DOHH2 (cell line): ENCODE data around the gene CCDC154.

ENCODE experiments used
- EZH2phosphoT487 ChIP-seq: fragments of 200-600 bp; sonication (generic); IDR thresholded peaks from 2 replicates; pipeline ENCODE4 v1.6.1; 2017; ENCODE audit warnings: borderline replicate concordance, mild to moderate bottlenecking, antibody characterized with exemption, low read length, moderate library complexity, mixed read lengths
- TF ChIP-seq, protein P1 (sequence below): fragments of 200-600 bp; sonication (generic); IDR thresholded peaks from one replicate; pipeline ENCODE4 v1.5.1; 2014; ENCODE audit warnings: antibody characterized with exemption, mild to moderate bottlenecking, low read depth, low read length; ENCODE audit not compliant: poor library complexity, severe bottlenecking

DNA sequence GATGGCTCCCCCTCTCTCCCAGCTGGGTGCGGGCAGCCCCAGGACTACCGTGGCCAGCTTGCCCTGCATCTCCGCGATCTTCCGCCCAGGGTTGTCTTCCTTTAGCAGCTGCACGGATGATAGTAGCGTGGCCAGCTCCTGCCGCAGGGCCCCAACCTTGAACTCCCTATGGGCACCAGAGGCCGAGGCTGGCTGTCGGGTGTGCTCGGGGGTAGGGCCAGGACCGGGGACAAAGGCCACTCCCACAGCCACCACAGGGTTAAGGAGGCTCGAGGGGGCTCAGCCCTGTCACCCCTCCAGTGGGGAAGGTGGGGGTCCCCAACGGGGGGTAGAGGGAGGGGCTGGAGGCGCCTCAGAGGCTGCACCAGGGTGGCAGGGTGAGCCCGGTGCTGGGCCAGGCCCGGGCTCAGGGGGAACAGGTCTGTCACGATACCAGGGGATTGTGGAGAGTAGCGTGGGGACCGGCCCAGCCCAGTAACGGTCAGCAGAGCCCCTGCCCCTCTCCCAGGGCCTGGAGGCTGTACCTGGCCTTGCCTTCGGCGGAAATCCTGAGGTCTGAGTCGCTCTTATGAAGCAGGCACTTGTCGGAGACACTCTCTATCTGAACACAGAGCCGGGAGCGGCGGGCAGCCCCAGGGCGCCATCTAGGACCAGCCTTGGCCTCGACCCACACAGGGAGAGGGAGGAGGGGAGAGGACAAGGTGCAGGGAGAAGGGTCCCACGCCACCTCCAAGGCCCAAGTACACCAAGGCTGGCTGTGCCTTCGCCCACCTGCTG, 8.2 kb downstream of the CCDC154 start:
- TF ChIP-seq, protein P1, sequence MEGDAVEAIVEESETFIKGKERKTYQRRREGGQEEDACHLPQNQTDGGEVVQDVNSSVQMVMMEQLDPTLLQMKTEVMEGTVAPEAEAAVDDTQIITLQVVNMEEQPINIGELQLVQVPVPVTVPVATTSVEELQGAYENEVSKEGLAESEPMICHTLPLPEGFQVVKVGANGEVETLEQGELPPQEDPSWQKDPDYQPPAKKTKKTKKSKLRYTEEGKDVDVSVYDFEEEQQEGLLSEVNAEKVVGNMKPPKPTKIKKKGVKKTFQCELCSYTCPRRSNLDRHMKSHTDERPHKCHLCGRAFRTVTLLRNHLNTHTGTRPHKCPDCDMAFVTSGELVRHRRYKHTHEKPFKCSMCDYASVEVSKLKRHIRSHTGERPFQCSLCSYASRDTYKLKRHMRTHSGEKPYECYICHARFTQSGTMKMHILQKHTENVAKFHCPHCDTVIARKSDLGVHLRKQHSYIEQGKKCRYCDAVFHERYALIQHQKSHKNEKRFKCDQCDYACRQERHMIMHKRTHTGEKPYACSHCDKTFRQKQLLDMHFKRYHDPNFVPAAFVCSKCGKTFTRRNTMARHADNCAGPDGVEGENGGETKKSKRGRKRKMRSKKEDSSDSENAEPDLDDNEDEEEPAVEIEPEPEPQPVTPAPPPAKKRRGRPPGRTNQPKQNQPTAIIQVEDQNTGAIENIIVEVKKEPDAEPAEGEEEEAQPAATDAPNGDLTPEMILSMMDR, result no peak
- TF ChIP-seq EZH2phosphoT487, result no peak
